ACC112 (cell line): ENCODE measurements around the gene C1QTNF12.

Experiments
- H2AFZ ChIP-seq: fragments of 200-600 bp; sonication (generic); one replicate; pipeline ENCODE4 v1.6.0; 2017; ENCODE audit warnings: antibody characterized with exemption, low read length; ENCODE audit not compliant: unreplicated experiment
- H3K27ac ChIP-seq: fragments of 200-600 bp; sonication (generic); 2 replicates; pipeline ENCODE4 v1.5.1; 2014; ENCODE audit warnings: low read depth, mild to moderate bottlenecking, antibody characterized with exemption, low read length, moderate library complexity
- H3K27me3 ChIP-seq: fragments of 200-600 bp; sonication (generic); 2 replicates; pipeline ENCODE4 v1.6.1; 2014; ENCODE audit warnings: mild to moderate bottlenecking, antibody characterized with exemption, low read length, moderate library complexity, mixed read lengths; ENCODE audit not compliant: insufficient read depth
- H3K36me3 ChIP-seq: fragments of 200-600 bp; sonication (generic); 2 replicates; pipeline ENCODE4 v1.6.1; 2016; ENCODE audit warnings: mild to moderate bottlenecking, antibody characterized with exemption, low read length, moderate library complexity, mixed read lengths; ENCODE audit not compliant: insufficient read depth
- H3K4me1 ChIP-seq: fragments of 200-600 bp; sonication (generic); one replicate; pipeline ENCODE4 v1.6.1; 2016; ENCODE audit warnings: low read length, mixed read lengths; ENCODE audit not compliant: insufficient read depth, unreplicated experiment, control insufficient read depth
- H3K4me3 ChIP-seq: fragments of 200-600 bp; sonication (generic); 2 replicates; pipeline ENCODE4 v1.5.1; 2014; ENCODE audit warnings: mild to moderate bottlenecking, low read depth, low read length
- H3K79me2 ChIP-seq: fragments of 200-600 bp; sonication (generic); one replicate; pipeline ENCODE4 v1.6.0; 2016; ENCODE audit warnings: low read length; ENCODE audit not compliant: control insufficient read depth, unreplicated experiment, insufficient read depth

The C1QTNF12 gene

GRCh38 chr1:1244192-1244811, 2.2 kb downstream of the C1QTNF12 start:
- no peak overlapping the region for H2AFZ ChIP-seq

GRCh38 chr1:1243807-1244191, 2.7 kb downstream of the C1QTNF12 start:
- H3K27me3 ChIP-seq, result peaks cover 9% of the 10 kb centered on the region; the same call in 1 of the 2 replicates
- H3K79me2 ChIP-seq, result no peaks in the 10 kb centered on the region
- no peak overlapping the region for H2AFZ ChIP-seq
- H3K27ac ChIP-seq, result no peak overlapping the region
- H3K36me3 ChIP-seq, result no peaks in the 10 kb centered on the region
- no peak overlapping the region for H3K4me3 ChIP-seq
- H3K4me1 ChIP-seq, result no peaks in the 10 kb centered on the region

More at GRCh38 chr1:1244192-1244811, 2.2 kb downstream of the C1QTNF12 start:
- Histone ChIP-seq H3K4me3 (no peak overlapping the region), H3K27ac (no peak overlapping the region), H3K4me1 (no peaks in the 10 kb centered on the region), H3K79me2 (no peaks in the 10 kb centered on the region), H3K36me3 (no peaks in the 10 kb centered on the region), H3K27me3 (peaks cover 9% of the 10 kb centered on the region; the same call in 1 of the 2 replicates)

- no peak overlapping the region for H3K4me3 ChIP-seq
- no peaks in the 10 kb centered on the region for H3K36me3 ChIP-seq
- H3K27me3 ChIP-seq, result peaks cover 9% of the 10 kb centered on the region; the same call in 1 of the 2 replicates
- no peak overlapping the region for H3K27ac ChIP-seq
- peaks cover under 1% of the 10 kb centered on the region for H3K4me1 ChIP-seq
- H3K79me2 ChIP-seq, result no peaks in the 10 kb centered on the region
- H2AFZ ChIP-seq, result no peak overlapping the region
These were observed 3.3 kb downstream of the C1QTNF12 start for GRCh38 chr1:1243266-1243660.

- H3K4me1 ChIP-seq, result peaks cover 5% of the 10 kb centered on the region
- no peak overlapping the region for H3K27ac ChIP-seq
- peaks cover 9% of the 10 kb centered on the region; the same call in 1 of the 2 replicates for H3K27me3 ChIP-seq
- H3K36me3 ChIP-seq, result no peaks in the 10 kb centered on the region
- H2AFZ ChIP-seq, result no peak overlapping the region
- H3K4me3 ChIP-seq, result no peak overlapping the region
- H3K79me2 ChIP-seq, result no peaks in the 10 kb centered on the region
These were observed 3.9 kb downstream of the C1QTNF12 start for GRCh38 chr1:1242461-1243265.

- Histone ChIP-seq H3K27ac (no peak overlapping the region), H3K4me1 (peaks cover 13% of the 10 kb centered on the region), H3K27me3 (0 out of 2 replicates have a peak, but pooled peaks cover 3% of the 10 kb centered on the region), H2AFZ (no peak overlapping the region), H3K4me3 (no peak overlapping the region), H3K79me2 (no peaks in the 10 kb centered on the region), H3K36me3 (no peaks in the 10 kb centered on the region)
These were observed 4.8 kb downstream of the C1QTNF12 start for GRCh38 chr1:1241588-1242219.

- no peak overlapping the region for H2AFZ ChIP-seq
- H3K4me1 ChIP-seq, result peaks cover 13% of the 10 kb centered on the region
- no peak overlapping the region for H3K4me3 ChIP-seq
- H3K36me3 ChIP-seq, result no peaks in the 10 kb centered on the region
- no peaks in the 10 kb centered on the region for H3K79me2 ChIP-seq
- H3K27me3 ChIP-seq, result no peaks in the 10 kb centered on the region
- no peak overlapping the region for H3K27ac ChIP-seq
These were observed 5.5 kb downstream of the C1QTNF12 start for GRCh38 chr1:1240822-1241587.

GRCh38 chr1:1240348-1240732, 6.2 kb downstream of the C1QTNF12 start:
- Histone ChIP-seq H3K36me3 (no peaks in the 10 kb centered on the region), H3K27ac (no peak overlapping the region), H3K27me3 (no peaks in the 10 kb centered on the region), H3K4me3 (no peak overlapping the region), H3K79me2 (no peaks in the 10 kb centered on the region), H3K4me1 (peaks cover 13% of the 10 kb centered on the region), H2AFZ (no peak overlapping the region)

- Histone ChIP-seq H3K4me3 (no peak overlapping the region), H2AFZ (no peak overlapping the region), H3K27ac (no peak overlapping the region), H3K27me3 (no peaks in the 10 kb centered on the region), H3K36me3 (no peaks in the 10 kb centered on the region), H3K79me2 (peaks cover 2% of the 10 kb centered on the region), H3K4me1 (peaks cover 13% of the 10 kb centered on the region)
These were observed 6.7 kb downstream of the C1QTNF12 start for GRCh38 chr1:1239614-1240347.

GRCh38 chr1:1239227-1239613, 7.3 kb downstream of the C1QTNF12 start:
- peaks cover 13% of the 10 kb centered on the region for H3K4me1 ChIP-seq
- H3K36me3 ChIP-seq, result no peaks in the 10 kb centered on the region
- no peak overlapping the region for H2AFZ ChIP-seq
- H3K27me3 ChIP-seq, result no peaks in the 10 kb centered on the region
- H3K4me3 ChIP-seq, result no peak overlapping the region
- no peak overlapping the region for H3K27ac ChIP-seq
- H3K79me2 ChIP-seq, result peaks cover 7% of the 10 kb centered on the region

GRCh38 chr1:1238702-1239178, 7.8 kb downstream of the C1QTNF12 start:
- no peak overlapping the region for H2AFZ ChIP-seq
- H3K4me1 ChIP-seq, result peaks cover 13% of the 10 kb centered on the region
- H3K4me3 ChIP-seq, result no peak overlapping the region
- H3K27ac ChIP-seq, result no peak overlapping the region
- H3K36me3 ChIP-seq, result peaks cover under 1% of the 10 kb centered on the region; the same call in 1 of the 2 replicates
- H3K27me3 ChIP-seq, result no peaks in the 10 kb centered on the region
- peaks cover 12% of the 10 kb centered on the region for H3K79me2 ChIP-seq
